ENCODE results near the gene BIRC6. TPM values are rescaled to one million over a fixed set of nuclear protein-coding genes. Genes with fewer than 3 reads are reported as not detected.

BIRC6 gene
- total and polyA plus RNA-seq, 2 of the 4 experiments (the other 2 are of a cell fraction): 26.5 to 316 TPM

GRCh38 chr2:32376756-32377155, 19.9 kb downstream of the BIRC6 start:
- Histone ChIP-seq H4K8ac (ENCODE audit: low read depth in 2 of 2, low read length in 2 of 2) (no peak overlapping the region), H2BK15ac (ENCODE audit: low read depth, low read length) (no peak overlapping the region), H2AK9ac (replicated peaks; ENCODE audit: low read depth, low read length, poor library complexity) (no peak overlapping the region), H4K91ac (ENCODE audit: insufficient read depth, low read depth, low read length) (no peak overlapping the region), H3K4me2 (ENCODE audit: low read depth, low read length) (peak overlapping the region; percentile 52; the same call in 1 of the 2 replicates), H3K4ac (ENCODE audit: low read depth, low read length) (no peak overlapping the region), H3K14ac (replicated peaks; ENCODE audit: low read depth, low read length) (no peak overlapping the region; the same call in 1 of the 2 replicates), H3K9ac (ENCODE audit: low read depth, low read length) (no peak overlapping the region), H3K9me3 (ENCODE audit: control insufficient read depth, insufficient read depth, low read length) (no peaks in the 10 kb centered on the region), H2AFZ (replicated peaks; ENCODE audit: low read length, poor library complexity) (no peak overlapping the region), H3K4me3 (ENCODE audit: insufficient read depth, low read depth, low read length) (no peak overlapping the region), H3K18ac (ENCODE audit: low read depth, low read length) (no peak overlapping the region), H2BK120ac (ENCODE audit: low read depth, low read length) (no peak overlapping the region), H3K23ac (ENCODE audit: low read depth, low read length) (no peak overlapping the region), H2BK20ac (ENCODE audit: low read depth, low read length) (no peak overlapping the region), H3K56ac (ENCODE audit: extremely low read depth, insufficient read depth, low read length) (no peak overlapping the region), H2BK5ac (ENCODE audit: low read depth, low read length, poor library complexity, severe bottlenecking) (no peak overlapping the region), H3K36me3 (ENCODE audit: control insufficient read depth, insufficient read depth, low read length) (peaks cover 12% of the 10 kb centered on the region), H3K27ac (ENCODE audit: insufficient read depth, low read length) (no peak overlapping the region), H4K5ac (ENCODE audit: low read depth, low read length) (no peak overlapping the region), H3K4me1 (ENCODE audit: control insufficient read depth, insufficient read depth, low read length) (peaks cover 5% of the 10 kb centered on the region; the same call in 1 of the 2 replicates), H3K9me1 (ENCODE audit: insufficient read depth, low read length) (no peaks in the 10 kb centered on the region; the same call in 1 of the 2 replicates), H4K20me1 (ENCODE audit: insufficient read depth, low read length) (peaks cover 62% of the 10 kb centered on the region), H3K27me3 (ENCODE audit: control insufficient read depth, insufficient read depth, low read length) (no peaks in the 10 kb centered on the region), H2AK5ac (ENCODE audit: low read depth, low read length) (no peak overlapping the region), H3K79me1 (ENCODE audit: low read depth in 1 of 2, low read length in 2 of 2) (peaks cover 9 to 52% of the 10 kb centered on the region in 2 experiments)
- no peak for TF ChIP-seq POLR2A (IDR thresholded peaks at IDR 0.05; ENCODE audit: low read depth, low read length)
- no peak for TF ChIP-seq USF2 (IDR thresholded peaks at IDR 0.05; ENCODE audit: low read depth, low read length)
- no peak for TF ChIP-seq NFE2L2 (IDR thresholded peaks at IDR 0.05; ENCODE audit: low read depth, low read length)
- TF ChIP-seq CEBPB (IDR thresholded peaks at IDR 0.05; ENCODE audit: low read depth, low read length): no peak
- no peak for TF ChIP-seq MAFK (IDR thresholded peaks at IDR 0.05; ENCODE audit: low read depth, low read length)
- TF ChIP-seq FOS (IDR thresholded peaks at IDR 0.05; ENCODE audit: low read depth, low read length): no peak
- no peak for TF ChIP-seq RFX5 (IDR thresholded peaks at IDR 0.05; ENCODE audit: low read depth, low read length)
- TF ChIP-seq SMC3 (IDR thresholded peaks at IDR 0.05; ENCODE audit: low read depth, low read length): no peak
- no peak for TF ChIP-seq RCOR1 (IDR thresholded peaks at IDR 0.05; ENCODE audit: insufficient replicate concordance, low read length)
- no peak for TF ChIP-seq CHD1 (IDR thresholded peaks at IDR 0.05; ENCODE audit: low read depth, low read length)
- no peak for TF ChIP-seq RAD21 (IDR thresholded peaks at IDR 0.05; ENCODE audit: low read length)
- TF ChIP-seq ELK1 (IDR thresholded peaks at IDR 0.05; ENCODE audit: borderline replicate concordance, low read depth, low read length): no peak
- TF ChIP-seq MAZ (IDR thresholded peaks at IDR 0.05; ENCODE audit: borderline replicate concordance, low read depth, low read length): no peak
- TF ChIP-seq BHLHE40 (IDR thresholded peaks at IDR 0.05; ENCODE audit: low read depth, low read length): no peak
- no peak for TF ChIP-seq MXI1 (IDR thresholded peaks at IDR 0.05; ENCODE audit: borderline replicate concordance, low read depth, low read length)
- DNase-seq (no peak), ATAC-seq (ENCODE audit: low read depth) (no peak)
- BruUV-seq (replicated peaks): no TSS peak
- POLR2A ChIA-PET (ENCODE audit: unreplicated experiment): no interaction called here
- intact Hi-C loops (cut with micrococcal nuclease) (no loop called here), dilution Hi-C loops (cut with HindIII; ENCODE audit: low sequenced_read_pairs, unreplicated experiment) (no loop called here), in situ Hi-C loops (cut with MboI; ENCODE audit: low sequenced_read_pairs) (no loop called here)
- CTCF ChIA-PET: no interaction called here
